ENCODE results near the gene EML4. TPM values are rescaled to one million over a fixed set of nuclear protein-coding genes. Genes with fewer than 3 reads are reported as not detected.

EML4 gene
- total RNA-seq, 4 donors from 2014 or later = 20.8 to 29.8 (median 25.3) TPM

DNA sequence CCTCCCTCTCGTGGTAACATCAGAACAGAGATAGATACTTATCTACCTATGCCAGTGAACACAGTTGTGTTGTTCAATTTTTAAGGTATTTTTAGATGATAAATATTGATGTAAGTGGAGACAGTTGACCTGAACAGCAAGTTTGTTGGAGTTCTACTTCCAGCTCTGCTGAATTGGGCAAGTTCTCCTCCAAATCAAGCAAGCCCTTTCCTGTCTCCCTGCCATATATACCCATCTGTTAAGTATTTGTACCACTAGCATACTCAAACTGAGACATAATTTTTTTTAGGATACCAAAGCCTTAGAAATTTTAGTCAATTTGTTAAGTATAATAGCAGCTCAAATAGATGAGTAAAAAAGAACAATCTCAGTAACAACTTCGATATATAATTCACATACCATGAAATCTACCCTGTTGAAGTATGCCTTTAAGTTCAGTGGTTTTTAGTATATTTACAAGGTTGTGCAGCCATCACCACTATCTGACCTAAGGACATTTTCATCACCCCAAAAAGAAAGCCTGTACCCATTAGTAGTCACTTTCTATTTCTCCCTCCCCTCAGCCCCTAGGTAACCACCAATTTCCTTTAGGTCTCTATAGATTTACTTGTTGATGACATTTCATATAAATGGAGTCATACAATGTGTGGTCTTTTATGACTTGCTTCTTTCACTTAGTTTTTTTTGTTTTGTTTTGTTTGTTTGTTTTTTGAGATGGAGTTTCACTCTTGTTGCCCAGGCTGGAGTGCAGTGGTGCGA lies 130.0 kb downstream of the EML4 start:
- Histone ChIP-seq H3K4me3 (no peak overlapping the region), H3K9me3 (no peaks in the 10 kb centered on the region), H3K4me1 (peaks cover 0 to 7% (median 0%) of the 10 kb centered on the region in 4 donors), H3K27ac (no peak overlapping the region), H3K36me3 (peaks cover 0 to 59% (median 0%) of the 10 kb centered on the region in 3 donors), H3K27me3 (no peaks in the 10 kb centered on the region)
- WGBS, 2 donors = 94 to 95% methylated on average over 3 of the region's 3 CpGs
- no peak for TF ChIP-seq EP300 (IDR thresholded peaks at IDR 0.05)
- TF ChIP-seq, protein P1, sequence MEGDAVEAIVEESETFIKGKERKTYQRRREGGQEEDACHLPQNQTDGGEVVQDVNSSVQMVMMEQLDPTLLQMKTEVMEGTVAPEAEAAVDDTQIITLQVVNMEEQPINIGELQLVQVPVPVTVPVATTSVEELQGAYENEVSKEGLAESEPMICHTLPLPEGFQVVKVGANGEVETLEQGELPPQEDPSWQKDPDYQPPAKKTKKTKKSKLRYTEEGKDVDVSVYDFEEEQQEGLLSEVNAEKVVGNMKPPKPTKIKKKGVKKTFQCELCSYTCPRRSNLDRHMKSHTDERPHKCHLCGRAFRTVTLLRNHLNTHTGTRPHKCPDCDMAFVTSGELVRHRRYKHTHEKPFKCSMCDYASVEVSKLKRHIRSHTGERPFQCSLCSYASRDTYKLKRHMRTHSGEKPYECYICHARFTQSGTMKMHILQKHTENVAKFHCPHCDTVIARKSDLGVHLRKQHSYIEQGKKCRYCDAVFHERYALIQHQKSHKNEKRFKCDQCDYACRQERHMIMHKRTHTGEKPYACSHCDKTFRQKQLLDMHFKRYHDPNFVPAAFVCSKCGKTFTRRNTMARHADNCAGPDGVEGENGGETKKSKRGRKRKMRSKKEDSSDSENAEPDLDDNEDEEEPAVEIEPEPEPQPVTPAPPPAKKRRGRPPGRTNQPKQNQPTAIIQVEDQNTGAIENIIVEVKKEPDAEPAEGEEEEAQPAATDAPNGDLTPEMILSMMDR (IDR thresholded peaks at IDR 0.05) = no peak
- TF ChIP-seq POLR2A (IDR thresholded peaks at IDR 0.05) = no peak
- DNase-seq (ENCODE audit: low spot score in 2 of 2) = no peak

- TF ChIP-seq EP300 (IDR thresholded peaks at IDR 0.05) (no peak), POLR2A (IDR thresholded peaks at IDR 0.05) (no peak)
- TF ChIP-seq, protein P1 (IDR thresholded peaks at IDR 0.05) = no peak
- DNase-seq (ENCODE audit: low spot score in 2 of 2) = no peak
- Histone ChIP-seq H3K4me3 (no peak overlapping the region), H3K4me1 (peaks cover 0 to 7% (median 0%) of the 10 kb centered on the region in 4 donors), H3K27me3 (no peaks in the 10 kb centered on the region), H3K36me3 (peaks cover 0 to 59% (median 0%) of the 10 kb centered on the region in 3 donors), H3K9me3 (no peaks in the 10 kb centered on the region), H3K27ac (no peak overlapping the region)
- WGBS, 2 donors = 68 to 70% methylated on average over 2 of the region's 2 CpGs
These were observed 131.4 kb downstream of the EML4 start for GRCh38 chr2:42300527-42300926.

GRCh38 chr2:42303252-42303651 lies 134.1 kb downstream of the EML4 start:
- TF ChIP-seq EP300 (IDR thresholded peaks at IDR 0.05) (no peak), POLR2A (IDR thresholded peaks at IDR 0.05) (no peak)
- TF ChIP-seq, protein P1 (IDR thresholded peaks at IDR 0.05) = no peak
- H3K4me1 ChIP-seq = peaks cover 0 to 2% (median 0%) of the 10 kb centered on the region in 4 donors
- H3K9me3 ChIP-seq = no peaks in the 10 kb centered on the region
- H3K36me3 ChIP-seq = peaks cover 0 to 66% (median 0%) of the 10 kb centered on the region in 3 donors
- no peak for DNase-seq (ENCODE audit: low spot score in 2 of 2)
- no peaks in the 10 kb centered on the region for H3K27me3 ChIP-seq
- no peak overlapping the region for H3K4me3 ChIP-seq
- 94 to 97% methylated on average over 3 of the region's 3 CpGs for WGBS, 2 donors
- no peak overlapping the region for H3K27ac ChIP-seq

DNA sequence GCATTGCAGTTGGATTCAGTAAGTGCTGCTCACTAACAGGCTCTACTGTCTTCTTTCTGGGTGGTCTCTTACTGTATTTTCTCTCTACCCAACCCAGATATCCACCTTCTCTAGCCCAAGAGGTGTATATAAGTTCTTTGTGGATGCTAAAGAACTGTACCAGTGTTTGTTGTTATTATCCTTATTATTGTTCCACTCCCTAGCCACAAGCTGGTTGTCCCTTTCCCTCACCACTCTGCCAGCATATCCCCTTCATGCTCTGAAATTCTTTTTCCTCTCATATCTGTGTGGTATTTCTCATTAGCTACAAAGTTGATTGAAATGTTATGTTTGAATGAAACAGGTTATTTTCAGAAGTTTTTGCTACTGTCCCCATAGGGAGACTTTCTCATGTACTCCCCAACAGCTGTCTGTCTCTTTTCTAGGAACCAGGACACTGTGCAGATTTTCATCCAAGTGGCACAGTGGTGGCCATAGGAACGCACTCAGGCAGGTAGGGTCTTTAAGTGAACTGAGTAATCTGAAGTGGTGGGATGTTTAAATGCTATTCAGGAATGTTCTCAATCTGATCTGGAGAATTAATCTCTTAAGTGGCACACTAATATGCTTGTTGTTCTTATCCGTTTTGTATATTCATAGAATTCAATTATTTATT lies 135.0 kb downstream of the EML4 start:
- peaks cover 0 to 66% (median 0%) of the 10 kb centered on the region in 3 donors for H3K36me3 ChIP-seq
- no peaks in the 10 kb centered on the region for H3K27me3 ChIP-seq
- no peaks in the 10 kb centered on the region for H3K9me3 ChIP-seq
- 97 to 99% methylated on average over 2 of the region's 2 CpGs for WGBS, 2 donors
- no peaks in the 10 kb centered on the region for H3K4me1 ChIP-seq
- no peak for DNase-seq (ENCODE audit: low spot score in 2 of 2)
- TF ChIP-seq POLR2A (IDR thresholded peaks at IDR 0.05) = no peak
- TF ChIP-seq EP300 (IDR thresholded peaks at IDR 0.05) = no peak
- TF ChIP-seq, protein P1 (IDR thresholded peaks at IDR 0.05) = no peak
- no peak overlapping the region for H3K4me3 ChIP-seq
- no peak overlapping the region for H3K27ac ChIP-seq

DNA sequence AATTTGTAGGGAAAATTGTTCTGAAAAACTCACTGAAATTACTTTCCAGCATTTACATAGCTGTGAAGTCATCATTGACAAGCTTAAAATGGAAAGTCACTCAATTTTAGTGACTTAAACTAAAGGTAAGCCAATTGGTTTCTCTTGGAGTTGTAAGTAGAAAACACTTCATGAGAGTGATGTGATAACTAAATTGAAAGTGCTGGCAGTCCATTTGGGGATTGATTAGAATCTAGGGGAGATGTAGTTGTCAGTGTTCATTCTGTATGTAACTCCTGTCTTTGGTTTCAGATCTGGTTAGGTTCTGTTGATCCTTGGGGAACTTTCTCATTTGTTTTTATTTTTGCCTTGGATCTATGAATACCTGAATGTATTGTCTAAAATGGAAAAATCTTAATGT lies 138.0 kb downstream of the EML4 start:
- Histone ChIP-seq H3K36me3 (peaks cover 0 to 63% (median 0%) of the 10 kb centered on the region in 3 donors), H3K4me1 (no peaks in the 10 kb centered on the region), H3K4me3 (no peak overlapping the region), H3K27ac (no peak overlapping the region), H3K27me3 (no peaks in the 10 kb centered on the region), H3K9me3 (no peaks in the 10 kb centered on the region)
- no peak for DNase-seq (ENCODE audit: low spot score in 2 of 2)
- TF ChIP-seq EP300 (IDR thresholded peaks at IDR 0.05) = no peak
- TF ChIP-seq, protein P1 (IDR thresholded peaks at IDR 0.05) = no peak

Measured in tibial nerve (tissue), 4 donors.